PC-3 (cell line): ENCODE data around the gene UHRF1.

Experiments
- CTCF ChIP-seq: fragments of 300-600 bp; sonication (generic); conservative IDR thresholded peaks from 2 replicates; pipeline ENCODE4 v1.5.1; 2017; ENCODE audit warnings: antibody characterized with exemption, low read depth, mild to moderate bottlenecking, low read length
- EZH2 ChIP-seq: fragments of 300-600 bp; sonication (generic); IDR thresholded peaks from one replicate; pipeline ENCODE4 v1.6.1; 2017; ENCODE audit warnings: antibody characterized with exemption, mild to moderate bottlenecking, low read length; ENCODE audit not compliant: unreplicated experiment
- EZH2phosphoT487 ChIP-seq: fragments of 300-600 bp; sonication (generic); IDR thresholded peaks from 2 replicates; pipeline ENCODE4 v1.6.1; 2018; ENCODE audit warnings: mild to moderate bottlenecking, antibody characterized with exemption, low read length, borderline replicate concordance

- TF ChIP-seq CTCF (no peak), EZH2phosphoT487 (no peak), EZH2 (no peak)
These were observed 533 bp upstream of the UHRF1 start for GRCh38 chr19:4908781-4909155.
